Measurements from ENCODE around the gene ARL6IP1. TPM values are rescaled to one million over a fixed set of nuclear protein-coding genes. Genes with fewer than 3 reads are reported as not detected.
"Not testable (repeated sequence)": the region's sequence is repeated elsewhere in the genome, so short reads cannot be mapped to it uniquely, and the experiment has no call there.

Gene ARL6IP1
- total RNA-seq, 1 experiment from 2014 or later, result 343 TPM

GRCh38 chr16:18759598-18760520 is 41.5 kb downstream of the ARL6IP1 start:
- H3K36me3 ChIP-seq (ENCODE audit: control insufficient read depth, insufficient read depth, low read length); POLR2A ChIA-PET; H3K4me1 ChIP-seq (ENCODE audit: control insufficient read depth, insufficient read depth, low read length); H3K9me3 ChIP-seq (ENCODE audit: control insufficient read depth, insufficient read depth, low read depth, low read length); DNase-seq (ENCODE audit: low read depth, low spot score); in situ Hi-C loops (cut with HindIII; ENCODE audit: low pct_unique_long_range_greater_than_20kb, low sequenced_read_pairs); intact Hi-C loops (cut with micrococcal nuclease; ENCODE audit: unreplicated experiment); BruUV-seq (replicated peaks); H3K27ac ChIP-seq (ENCODE audit: low read length); H3K4me3 ChIP-seq (ENCODE audit: low read depth in 2 of 2, low read length in 2 of 2); H3K27me3 ChIP-seq (ENCODE audit: control insufficient read depth, insufficient read depth, low read length): not testable (repeated sequence)
- ATAC-seq, result peak; percentile 95
- CTCF ChIA-PET, result interaction anchor here (0.6 kb wide), 1 partner anchor 166 kb away, joined by 3 read pairs; no protein-coding TSS in a partner anchor
- TF ChIP-seq CTCF (IDR thresholded peaks at IDR 0.05), result peak; percentile 68

DNA sequence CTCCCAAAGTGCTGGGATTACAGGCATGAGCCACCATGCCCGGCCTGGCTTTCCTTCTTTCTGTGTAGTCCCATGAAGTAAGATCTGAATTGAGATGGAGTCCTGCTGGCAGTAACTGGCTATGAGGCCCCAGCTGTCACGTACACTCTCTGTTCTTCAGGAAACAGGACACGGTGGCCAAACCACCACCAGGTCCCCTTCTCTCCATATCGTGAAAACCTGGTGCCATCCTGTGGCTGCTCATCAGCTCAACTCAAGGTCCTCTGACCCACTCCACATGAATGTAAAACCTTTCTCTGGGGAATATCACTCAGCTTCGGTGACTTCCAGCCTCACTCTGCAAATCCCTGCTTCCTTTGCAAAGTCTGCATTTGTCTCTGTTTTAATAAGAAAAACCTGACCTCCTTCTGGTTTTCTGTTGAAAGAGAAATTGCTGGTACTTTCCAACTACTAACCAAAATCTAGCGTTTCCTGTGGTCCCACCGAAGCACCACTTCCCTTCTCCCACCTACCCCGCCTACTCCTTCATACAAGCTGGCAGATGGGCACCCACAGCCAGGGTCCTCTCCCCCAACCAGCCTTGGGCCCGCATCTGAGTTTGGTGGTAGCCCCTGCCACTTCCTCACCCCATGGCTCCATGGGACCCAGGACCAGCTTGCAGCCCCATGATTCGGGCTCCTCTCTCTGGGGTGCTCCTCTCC is 43.2 kb downstream of the ARL6IP1 start:
- BruUV-seq (replicated peaks); H3K4me1 ChIP-seq (ENCODE audit: control insufficient read depth, insufficient read depth, low read length); DNase-seq (ENCODE audit: low read depth, low spot score); H3K4me3 ChIP-seq (ENCODE audit: low read depth in 2 of 2, low read length in 2 of 2); H3K36me3 ChIP-seq (ENCODE audit: control insufficient read depth, insufficient read depth, low read length); intact Hi-C loops (cut with micrococcal nuclease; ENCODE audit: unreplicated experiment); POLR2A ChIA-PET; CTCF ChIA-PET; H3K27ac ChIP-seq (ENCODE audit: low read length); in situ Hi-C loops (cut with HindIII; ENCODE audit: low pct_unique_long_range_greater_than_20kb, low sequenced_read_pairs); H3K9me3 ChIP-seq (ENCODE audit: control insufficient read depth, insufficient read depth, low read depth, low read length); H3K27me3 ChIP-seq (ENCODE audit: control insufficient read depth, insufficient read depth, low read length): not testable (repeated sequence)
- ATAC-seq, result peak; percentile 40; the same call in 1 of the 2 replicates

DNA sequence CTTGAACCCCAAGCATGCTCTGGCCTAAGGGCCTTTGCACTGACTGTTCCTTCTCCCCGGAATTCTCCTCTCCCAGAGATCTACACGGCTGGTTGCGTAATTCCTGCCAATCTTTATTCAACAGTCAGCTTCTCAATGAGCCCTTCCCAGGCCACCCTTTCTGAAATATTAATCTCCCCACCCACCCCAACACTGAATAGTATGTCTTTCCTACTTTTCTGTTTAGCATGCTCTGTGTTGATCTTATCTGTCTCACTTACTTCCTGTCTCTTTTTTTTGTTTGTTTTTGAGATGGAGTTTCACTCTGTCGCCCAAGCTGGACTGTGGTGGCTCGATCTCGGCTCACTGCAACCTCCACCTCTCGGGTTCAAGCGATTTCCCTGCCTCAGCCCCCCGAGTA is 44.7 kb downstream of the ARL6IP1 start:
- intact Hi-C loops (cut with micrococcal nuclease; ENCODE audit: unreplicated experiment); H3K36me3 ChIP-seq (ENCODE audit: control insufficient read depth, insufficient read depth, low read length); DNase-seq (ENCODE audit: low read depth, low spot score); H3K27me3 ChIP-seq (ENCODE audit: control insufficient read depth, insufficient read depth, low read length); H3K9me3 ChIP-seq (ENCODE audit: control insufficient read depth, insufficient read depth, low read depth, low read length); in situ Hi-C loops (cut with HindIII; ENCODE audit: low pct_unique_long_range_greater_than_20kb, low sequenced_read_pairs); H3K27ac ChIP-seq (ENCODE audit: low read length); H3K4me3 ChIP-seq (ENCODE audit: low read depth in 2 of 2, low read length in 2 of 2); POLR2A ChIA-PET; CTCF ChIA-PET; BruUV-seq (replicated peaks); H3K4me1 ChIP-seq (ENCODE audit: control insufficient read depth, insufficient read depth, low read length); ATAC-seq: not testable (repeated sequence)

DNA sequence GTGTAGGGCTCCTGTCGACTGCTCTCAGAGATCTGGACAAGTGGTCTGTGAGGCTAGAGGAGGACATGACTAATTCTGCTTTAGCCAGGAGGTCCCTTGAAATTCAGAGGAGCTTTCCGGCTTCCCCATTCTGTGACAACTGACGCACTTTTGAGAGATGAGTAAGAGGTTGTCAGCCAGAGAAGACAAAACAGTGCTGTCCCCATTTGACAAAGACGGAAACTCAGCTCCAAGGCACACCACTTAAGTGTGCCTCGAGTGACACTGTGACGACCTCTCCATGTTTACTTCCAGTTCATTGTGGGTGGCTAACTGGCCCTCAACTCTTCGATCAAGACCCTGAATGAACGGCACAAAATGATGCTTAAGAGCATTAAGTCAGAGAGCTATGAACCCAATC is 58.5 kb downstream of the ARL6IP1 start:
- H3K9me3 ChIP-seq (ENCODE audit: control insufficient read depth, insufficient read depth, low read depth, low read length); CTCF ChIA-PET; DNase-seq (ENCODE audit: low read depth, low spot score); H3K36me3 ChIP-seq (ENCODE audit: control insufficient read depth, insufficient read depth, low read length); in situ Hi-C loops (cut with HindIII; ENCODE audit: low pct_unique_long_range_greater_than_20kb, low sequenced_read_pairs); POLR2A ChIA-PET; ATAC-seq; intact Hi-C loops (cut with micrococcal nuclease; ENCODE audit: unreplicated experiment); H3K27me3 ChIP-seq (ENCODE audit: control insufficient read depth, insufficient read depth, low read length); H3K4me1 ChIP-seq (ENCODE audit: control insufficient read depth, insufficient read depth, low read length); H3K27ac ChIP-seq (ENCODE audit: low read length); H3K4me3 ChIP-seq (ENCODE audit: low read depth in 2 of 2, low read length in 2 of 2); BruUV-seq (replicated peaks): not testable (repeated sequence)

Other genes with a start within 250 kb of the ARL6IP1 start
- 293 TPM for gene NOMO2, start 239.5 kb downstream of the ARL6IP1 start, total RNA-seq (2021; ENCODE audit: unreplicated experiment)
- 1,366 TPM for gene RPS15A, start 11.2 kb downstream of the ARL6IP1 start, total RNA-seq (2021; ENCODE audit: unreplicated experiment)
- gene SMG1, start 124.9 kb upstream of the ARL6IP1 start, total RNA-seq (2021; ENCODE audit: unreplicated experiment), result 113 TPM
- gene TMC7, start 182.4 kb upstream of the ARL6IP1 start, total RNA-seq (2021; ENCODE audit: unreplicated experiment), result 5.1 TPM

All from Panc1 (cell line).